Muscle of back (tissue), 11 donors: ENCODE measurements around the gene LRRC49. TPM values are rescaled to one million over a fixed set of nuclear protein-coding genes. Genes with fewer than 3 reads are reported as not detected.
A peak's percentile ranks its signal among the peaks of the same experiment; 100 is the strongest.
"Not testable (repeated sequence)": the region's sequence is repeated elsewhere in the genome, so short reads cannot be mapped to it uniquely, and the experiment has no call there.

Source experiments
- DNase-seq, 3 donors: peaks; one replicate each; pipeline versions ENCODE4 v3.0.0 to v3.0.0-alpha.2; 2013
- polyA plus RNA-seq, 10 donors: library from polyadenylated mRNA; unstranded; fragments of 120-200 nt; gene quantifications; one replicate each; pipeline ENCODE4 v1.2.1, GENCODE V29; 2013; ENCODE audit not compliant: insufficient read length in 10 of 10

LRRC49 gene
- polyA plus RNA-seq, 10 donors: 4.8 to 9.3 (median 7.2) TPM

GRCh38 chr15:70974004-70974832 is 81.6 kb downstream of the LRRC49 start:
- DNase-seq: peak in 2 of 3 donors; percentile 38 to 52

DNA sequence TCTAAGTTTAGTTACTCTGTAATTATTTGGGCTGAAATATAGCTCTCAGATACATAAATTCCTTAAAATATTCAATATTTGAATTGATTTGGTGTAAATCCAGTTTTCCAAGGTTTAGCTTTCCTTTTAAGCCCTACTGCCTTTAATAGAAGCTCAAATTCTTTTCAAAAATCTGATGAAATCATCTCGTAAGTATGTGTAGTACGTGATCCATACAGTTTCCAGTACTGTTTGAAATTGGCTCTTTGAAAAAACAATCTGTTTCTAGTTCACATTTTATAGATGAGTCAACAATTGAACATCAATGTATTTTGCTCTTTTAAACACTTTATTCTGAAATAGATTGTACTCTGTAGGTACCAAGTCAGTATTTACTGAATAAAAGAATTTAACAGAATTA is 84.2 kb downstream of the LRRC49 start:
- peak; percentile 61 to 81 (median 76) for DNase-seq

GRCh38 chr15:70995383-70995970 is 102.9 kb downstream of the LRRC49 start:
- DNase-seq: peak in 2 of 3 donors; percentile 24 to 73

GRCh38 chr15:70998319-70998718 is 105.7 kb downstream of the LRRC49 start:
- no peak for DNase-seq

GRCh38 chr15:71002316-71002715 is 109.7 kb downstream of the LRRC49 start:
- DNase-seq: no peak

- DNase-seq: no peak
These were observed 110.7 kb downstream of the LRRC49 start for GRCh38 chr15:71003319-71003718.

DNA sequence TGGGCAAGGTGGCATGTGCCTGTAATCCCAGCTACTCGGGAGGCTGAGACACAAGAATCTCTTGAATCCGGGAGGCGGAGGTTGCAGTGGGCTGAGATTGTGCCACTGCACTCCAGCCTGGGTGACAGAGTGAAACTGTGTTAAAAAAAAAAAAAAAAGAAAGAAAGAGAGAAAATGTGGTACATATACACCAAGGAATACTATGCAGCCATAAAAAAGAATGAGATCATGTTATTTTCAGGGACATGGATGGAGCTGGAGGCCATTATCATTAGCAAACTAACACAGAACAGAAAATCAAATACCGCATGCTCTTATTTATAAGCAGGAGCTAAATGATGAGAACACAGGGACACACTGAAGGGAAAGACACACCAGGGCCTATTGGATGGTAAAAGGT is 111.9 kb downstream of the LRRC49 start:
- DNase-seq: not testable (repeated sequence)

GRCh38 chr15:71005895-71006294 is 113.3 kb downstream of the LRRC49 start:
- DNase-seq: peak in 1 of 3 donors; percentile 31

DNA sequence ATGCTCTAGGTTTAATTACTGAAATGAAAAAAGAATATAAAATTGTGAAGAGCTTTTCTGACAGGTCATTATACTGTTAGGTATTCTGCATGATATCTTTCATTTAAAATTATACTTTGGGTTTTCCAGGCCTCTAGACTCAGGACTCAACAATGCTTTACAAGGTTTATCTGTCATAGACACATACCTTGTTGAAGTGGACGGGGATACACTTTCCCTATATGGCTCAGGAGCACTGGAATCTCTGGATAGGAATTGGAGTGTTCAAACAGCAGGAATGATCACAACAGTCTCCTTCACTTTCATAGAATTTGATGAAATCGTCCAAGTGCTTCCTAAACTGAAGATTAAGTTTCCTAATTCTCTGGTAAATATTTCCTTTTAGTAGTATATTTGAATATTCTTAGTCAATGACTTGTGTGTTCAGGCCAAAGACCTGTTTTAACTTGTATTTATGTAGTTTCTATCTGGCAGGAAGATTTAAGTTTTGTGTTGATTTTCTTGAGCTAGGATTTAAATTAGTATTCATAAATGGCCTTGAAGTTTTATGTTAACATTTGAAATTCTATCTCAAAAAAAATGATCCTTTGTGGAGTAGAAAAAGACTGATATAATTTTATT is 115.7 kb downstream of the LRRC49 start:
- DNase-seq: no peak

DNA sequence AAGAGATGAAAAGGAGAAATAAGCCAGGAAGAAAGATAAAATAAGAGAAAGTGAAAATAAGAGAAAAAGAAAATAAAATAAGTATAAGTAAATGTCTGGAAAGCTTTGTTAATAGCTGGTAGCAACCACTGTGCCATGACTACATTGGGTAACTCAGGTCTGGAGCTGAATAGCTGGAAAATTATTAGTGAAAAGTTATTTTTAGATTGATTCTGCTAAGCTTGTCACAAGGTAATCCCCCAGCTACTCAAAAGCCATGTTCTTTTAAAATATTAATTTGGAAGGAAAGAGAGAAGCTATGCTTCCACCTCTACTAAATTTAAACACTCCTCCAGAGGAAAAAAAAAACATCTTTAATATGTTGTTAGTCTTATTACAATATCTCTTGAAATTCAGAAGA is 117.8 kb downstream of the LRRC49 start:
- DNase-seq: no peak

DNA sequence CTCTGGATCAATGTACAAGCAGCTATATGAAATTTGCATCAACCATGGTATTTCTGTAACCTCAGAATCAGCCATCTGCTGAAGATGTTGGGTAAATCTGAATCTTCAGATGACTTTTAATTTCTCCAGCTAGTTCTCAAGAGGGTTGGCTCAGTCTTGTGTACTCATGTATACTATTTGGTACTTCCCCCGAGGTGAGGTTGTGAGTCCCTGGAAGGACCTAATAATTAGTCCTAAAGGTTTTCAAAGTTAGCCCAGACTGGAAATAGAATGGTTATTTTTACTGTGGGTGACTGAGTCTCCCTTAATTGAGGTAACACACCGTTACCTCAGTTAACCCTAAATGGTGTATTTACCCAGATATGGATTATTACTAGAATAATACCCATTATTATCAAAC is 118.4 kb downstream of the LRRC49 start:
- DNase-seq: no peak

DNA sequence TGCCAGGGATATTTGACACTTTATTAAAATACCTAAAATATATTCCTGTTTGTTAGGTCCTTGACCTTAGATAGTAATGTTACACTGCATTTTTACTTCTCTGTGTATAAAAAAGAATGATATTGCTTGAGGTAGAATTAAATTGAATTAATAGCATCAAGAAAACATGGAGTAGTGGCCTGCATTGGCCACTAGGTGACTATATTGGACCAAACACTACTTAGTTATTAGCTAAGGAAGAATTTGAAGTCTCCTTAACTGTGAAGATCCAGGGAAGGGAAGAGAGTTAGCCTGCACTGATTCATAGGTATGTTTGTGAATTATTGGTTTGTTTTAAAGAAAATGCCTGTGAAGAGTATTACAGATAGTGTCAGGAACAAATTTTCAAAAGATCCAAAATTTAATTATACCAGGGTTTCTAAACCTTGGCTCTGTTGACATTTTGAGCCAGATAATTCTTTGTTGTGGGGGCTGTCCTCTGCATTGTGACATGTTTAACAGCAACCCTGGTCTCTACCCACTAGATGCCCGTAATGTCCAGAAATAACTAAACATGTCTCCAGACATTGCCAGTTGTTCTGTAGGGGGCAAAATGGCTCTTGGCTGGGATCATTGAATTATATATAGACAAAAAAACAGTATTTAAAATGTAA is 119.0 kb downstream of the LRRC49 start:
- DNase-seq: peak; percentile 28 to 55 (median 37)

DNA sequence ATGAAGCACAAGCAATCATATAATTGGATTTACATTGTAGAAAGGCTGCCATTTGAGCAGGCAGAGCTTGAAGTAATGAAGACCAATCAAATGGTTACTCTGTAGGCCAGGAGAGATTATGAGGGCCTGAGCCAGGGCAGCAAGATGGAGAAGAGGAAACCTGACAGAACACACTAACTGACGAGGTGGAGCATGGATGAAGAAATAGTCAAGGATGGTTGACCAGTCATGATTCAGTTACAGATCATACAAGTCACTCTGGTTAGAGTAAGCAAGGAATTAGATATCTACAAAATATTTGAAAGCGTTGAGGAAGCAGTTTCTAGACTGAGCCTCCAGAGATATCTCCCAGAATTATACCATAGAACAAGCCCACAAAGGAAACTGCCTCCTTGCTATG is 120.8 kb downstream of the LRRC49 start:
- DNase-seq: no peak

DNA sequence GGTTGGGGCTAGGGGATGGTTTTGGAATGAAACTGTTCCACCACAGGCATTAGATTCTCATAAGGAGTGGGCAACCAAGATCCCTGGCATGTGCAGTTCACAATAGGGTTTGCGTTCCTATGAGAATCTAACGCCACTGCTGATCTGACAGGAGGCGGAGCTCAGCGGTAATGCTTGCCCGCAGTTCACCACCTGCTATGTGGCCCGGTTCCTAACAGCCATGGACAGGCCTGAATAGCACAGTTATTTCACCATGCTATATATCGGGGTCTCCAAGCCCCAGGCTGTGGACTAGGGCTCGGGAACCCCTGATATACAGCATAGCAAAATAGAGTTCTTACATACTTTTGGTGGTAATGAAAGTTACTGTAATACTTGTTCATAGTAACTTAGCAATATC is 122.7 kb downstream of the LRRC49 start:
- DNase-seq: no peak

GRCh38 chr15:71031232-71031631 is 138.6 kb downstream of the LRRC49 start:
- not testable (repeated sequence) for DNase-seq

DNA sequence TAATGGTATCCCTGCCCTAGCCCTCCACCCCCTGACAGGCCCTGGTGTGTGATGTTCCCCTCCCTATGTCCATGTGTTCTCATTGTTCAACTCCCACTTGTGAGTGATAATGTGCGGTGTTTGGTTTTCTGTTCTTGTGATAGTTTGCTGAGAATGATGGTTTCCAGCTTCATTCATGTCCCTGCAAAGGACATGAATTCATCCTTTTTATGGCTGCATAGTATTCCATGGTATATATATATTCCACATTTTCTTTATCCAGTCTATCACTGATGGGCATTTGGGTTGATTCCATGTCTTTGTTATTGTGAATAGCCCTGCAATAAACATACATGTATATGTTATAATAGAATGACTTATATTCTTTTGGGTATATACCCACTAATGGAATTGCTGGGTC is 142.9 kb downstream of the LRRC49 start:
- not testable (repeated sequence) for DNase-seq

DNA sequence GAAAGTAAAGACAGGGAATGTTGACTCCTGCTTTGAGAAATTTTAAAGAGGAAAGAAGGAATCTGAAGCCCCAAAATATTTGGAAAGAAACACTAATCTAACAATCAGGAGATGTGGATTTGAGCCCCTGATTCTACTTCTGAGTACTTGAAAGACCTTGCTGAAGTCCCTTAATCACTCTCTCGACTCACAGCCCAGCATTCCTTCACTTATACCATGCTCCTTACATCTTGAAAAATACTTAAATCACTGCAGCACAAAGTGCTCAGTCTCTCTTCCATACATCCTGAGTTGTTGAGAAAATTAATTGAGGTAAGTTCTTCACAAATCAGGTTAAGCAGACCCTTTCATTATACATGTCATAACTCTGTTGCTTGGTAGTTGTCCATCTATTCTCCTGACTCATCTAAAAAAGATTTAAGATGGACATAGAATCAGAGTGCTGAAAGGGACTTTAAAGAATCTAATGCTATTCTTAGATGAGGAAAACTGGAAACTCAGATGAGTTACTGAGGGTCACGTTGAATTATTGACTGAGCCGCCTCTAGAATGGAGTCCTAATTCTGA is 149.8 kb downstream of the LRRC49 start:
- DNase-seq: no peak

- no peak for DNase-seq
These were observed 150.7 kb downstream of the LRRC49 start for GRCh38 chr15:71043373-71043772.

DNA sequence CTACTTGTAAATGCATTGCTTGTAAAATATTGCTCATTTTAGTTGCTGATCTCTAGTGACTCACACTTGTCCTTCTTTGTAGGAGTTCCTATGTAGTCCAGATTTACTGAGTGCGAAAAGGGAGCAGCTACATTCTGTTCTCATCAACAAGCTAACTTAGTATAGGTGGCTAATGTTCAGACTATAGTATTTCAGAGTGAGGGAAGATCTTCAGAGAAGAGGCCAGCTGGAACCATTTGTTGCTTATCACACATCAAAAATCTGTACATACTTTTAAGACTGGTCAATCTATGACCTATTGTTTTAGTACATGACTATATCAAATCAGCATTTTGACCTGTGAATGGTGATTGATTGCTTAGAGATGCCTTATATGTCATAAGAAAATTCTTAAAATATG is 151.4 kb downstream of the LRRC49 start:
- peak in 1 of 3 donors; percentile 50 for DNase-seq

DNA sequence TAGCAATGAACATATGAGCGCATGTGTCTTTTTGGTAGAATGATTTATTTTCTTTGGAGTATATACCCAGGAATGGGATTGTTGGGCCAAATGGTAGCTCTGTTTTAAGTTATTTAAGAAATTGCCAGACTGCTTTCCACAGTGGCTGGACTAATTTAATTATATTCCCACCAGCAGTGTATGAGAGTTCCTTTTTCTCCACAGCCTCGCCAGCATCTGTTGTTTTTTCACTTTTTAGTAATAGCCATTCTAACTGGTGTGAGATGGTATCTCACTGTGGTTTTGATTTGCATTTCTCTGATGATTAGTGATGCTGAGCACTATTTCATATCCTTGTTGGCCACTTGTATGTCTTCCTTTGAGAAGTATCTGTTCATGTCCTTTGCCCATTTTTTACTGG is 153.5 kb downstream of the LRRC49 start:
- DNase-seq: not testable (repeated sequence)

GRCh38 chr15:71048913-71049675 is 156.5 kb downstream of the LRRC49 start:
- peak in 1 of 3 donors; percentile 94 for DNase-seq
